GM08714 (cell line): ENCODE data around the gene OR10V1.

Experiments
- H3K4me3 ChIP-seq: fragments of 200-500 bp; sonication (Bioruptor generic); 2 replicates; pipeline ENCODE4 v1.5.1; 2014; ENCODE audit warnings: mild to moderate bottlenecking, low read length, inconsistent platforms
- ZNF274 ChIP-seq: IDR thresholded peaks from 2 replicates; pipeline ENCODE4 v1.6.1; 2012; ENCODE audit warnings: mild to moderate bottlenecking, low read depth, low read length

OR10V1 gene, protein sequence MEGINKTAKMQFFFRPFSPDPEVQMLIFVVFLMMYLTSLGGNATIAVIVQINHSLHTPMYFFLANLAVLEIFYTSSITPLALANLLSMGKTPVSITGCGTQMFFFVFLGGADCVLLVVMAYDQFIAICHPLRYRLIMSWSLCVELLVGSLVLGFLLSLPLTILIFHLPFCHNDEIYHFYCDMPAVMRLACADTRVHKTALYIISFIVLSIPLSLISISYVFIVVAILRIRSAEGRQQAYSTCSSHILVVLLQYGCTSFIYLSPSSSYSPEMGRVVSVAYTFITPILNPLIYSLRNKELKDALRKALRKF

DNA sequence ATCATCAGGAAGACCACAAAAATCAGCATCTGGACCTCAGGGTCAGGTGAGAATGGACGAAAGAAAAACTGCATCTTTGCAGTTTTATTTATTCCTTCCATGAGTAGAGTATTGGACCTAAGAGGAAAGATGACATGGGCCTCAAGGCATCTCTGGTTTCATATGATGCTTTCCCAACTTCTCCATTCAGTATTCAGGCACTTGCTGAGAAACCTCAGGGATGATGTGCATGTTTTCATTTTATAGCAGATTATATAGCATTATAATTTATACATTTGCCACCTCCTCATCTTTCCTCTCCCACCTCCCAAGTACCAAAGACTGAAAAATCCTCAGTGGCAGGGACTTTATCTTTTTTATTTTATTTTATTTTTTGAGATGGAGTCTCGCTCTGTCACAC lies at the start of gene OR10V1:
Gene OR10V1 (minus strand): TSS at position 101 of the 400 bp plus-strand sequence. CDS start 0 bp downstream, at position 101.
- TF ChIP-seq ZNF274, result no peak
- no peak within 1 kb of the TSS for H3K4me3 ChIP-seq

DNA sequence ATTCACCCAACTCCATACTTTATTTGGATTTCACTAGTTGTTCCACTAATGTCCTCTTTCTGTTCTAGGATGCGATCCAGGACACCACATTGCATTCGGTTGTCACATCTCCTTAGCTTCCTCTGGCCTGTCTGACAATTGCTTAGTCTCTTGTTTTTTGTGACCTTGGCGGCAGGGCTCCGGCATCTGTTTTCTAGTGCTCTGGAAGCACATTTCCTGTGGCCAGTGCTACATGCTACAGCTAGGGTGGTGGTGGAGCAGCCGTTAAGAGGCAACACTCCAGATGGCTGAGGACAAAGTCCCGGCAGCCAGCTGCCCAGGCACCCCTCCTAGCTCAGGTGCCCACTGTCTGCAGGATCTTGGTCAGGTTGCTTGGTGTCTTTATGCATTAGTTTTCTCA lies 48.3 kb upstream of the OR10V1 start:
- H3K4me3 ChIP-seq, result no peak overlapping the region
- TF ChIP-seq ZNF274, result no peak

DNA sequence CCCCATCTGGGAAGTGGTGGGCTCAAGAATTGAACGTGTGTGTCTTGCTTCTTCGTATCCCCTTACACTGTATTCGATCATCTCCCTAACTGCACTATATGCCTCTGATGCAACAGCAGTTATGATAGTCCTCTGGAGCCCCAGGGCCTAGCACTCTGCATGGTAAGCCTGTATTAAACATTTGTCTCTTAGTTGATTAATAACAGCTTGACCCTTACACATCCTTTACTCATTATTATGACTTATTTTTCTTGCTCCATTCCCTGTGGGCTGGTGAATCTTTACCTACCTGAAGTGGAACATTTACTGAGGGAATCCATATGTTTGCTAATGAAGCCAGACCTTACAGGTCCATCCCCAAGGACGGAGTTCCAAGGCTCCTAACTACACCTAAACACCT lies 47.1 kb upstream of the OR10V1 start:
- H3K4me3 ChIP-seq, result no peak overlapping the region
- no peak for TF ChIP-seq ZNF274

DNA sequence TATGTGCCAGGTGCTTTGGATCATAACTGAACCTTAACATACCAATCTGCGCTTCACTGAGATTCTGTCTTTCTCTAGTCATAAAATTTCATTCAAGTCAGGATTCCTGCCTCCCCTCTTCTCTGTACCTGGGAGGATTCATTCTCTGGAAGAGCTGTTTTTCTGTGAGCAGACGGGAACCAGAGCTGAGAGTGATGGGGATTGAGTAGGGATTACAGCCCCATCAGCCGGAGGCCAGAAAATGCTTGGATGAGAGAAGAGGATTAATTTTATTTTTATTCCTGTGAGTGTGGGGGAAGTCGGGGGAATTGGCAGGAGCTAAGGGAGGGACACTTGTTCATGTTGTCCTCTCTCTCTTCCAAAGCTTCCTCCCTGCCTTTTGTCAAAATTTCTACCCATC lies 46.3 kb upstream of the OR10V1 start:
- H3K4me3 ChIP-seq, result no peak overlapping the region
- TF ChIP-seq ZNF274, result no peak

DNA sequence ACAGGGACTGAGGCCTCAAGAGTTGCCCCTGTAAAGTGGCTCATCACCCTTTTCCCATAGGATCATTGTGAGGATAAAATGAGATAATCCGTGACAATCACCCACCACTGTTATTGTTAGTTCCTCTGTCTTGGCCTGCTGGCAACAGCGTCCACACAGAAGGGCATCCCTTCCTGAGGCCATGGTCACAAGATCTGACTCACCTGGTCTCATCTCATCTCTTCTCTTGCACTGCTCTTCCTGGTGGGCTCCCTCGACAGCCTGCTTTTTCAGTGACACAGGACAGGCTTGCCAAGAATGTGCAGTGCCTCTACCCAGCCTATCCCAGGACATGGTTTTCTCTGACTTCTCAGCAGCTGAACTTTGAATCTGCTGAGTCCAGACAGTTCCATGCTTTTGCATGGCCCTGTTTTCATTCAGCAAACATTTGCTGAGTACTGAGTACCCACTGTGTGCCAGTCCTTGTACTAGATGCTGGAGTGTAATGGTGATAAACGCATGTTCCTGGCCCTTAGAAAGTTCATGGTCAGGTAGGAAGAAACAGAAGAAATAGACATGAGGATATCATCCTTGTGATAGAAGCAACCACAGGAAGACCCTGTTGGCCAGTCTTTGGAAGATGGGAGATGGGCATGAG lies 44.9 kb upstream of the OR10V1 start:
- no peak overlapping the region for H3K4me3 ChIP-seq
- no peak for TF ChIP-seq ZNF274

DNA sequence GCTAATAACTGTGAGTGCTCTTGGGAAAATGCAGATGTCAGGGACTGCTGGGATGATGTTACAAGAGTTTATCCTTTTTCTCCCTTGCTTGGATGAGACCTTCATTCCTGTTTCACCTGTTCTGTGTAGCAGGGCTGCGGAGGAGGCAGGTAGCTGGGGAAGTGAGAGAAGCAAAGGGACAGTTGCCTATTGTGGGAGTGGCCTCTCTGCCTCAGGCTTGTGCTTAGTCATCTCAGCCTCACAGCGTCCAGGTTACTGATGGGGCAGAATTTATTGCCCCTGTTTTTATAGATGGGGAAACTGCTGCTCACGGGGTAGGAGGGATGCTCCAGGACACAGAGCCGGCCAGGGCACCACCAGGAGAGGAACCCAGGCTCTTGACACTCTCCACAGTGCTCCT lies 43.2 kb upstream of the OR10V1 start:
- no peak overlapping the region for H3K4me3 ChIP-seq
- no peak for TF ChIP-seq ZNF274

DNA sequence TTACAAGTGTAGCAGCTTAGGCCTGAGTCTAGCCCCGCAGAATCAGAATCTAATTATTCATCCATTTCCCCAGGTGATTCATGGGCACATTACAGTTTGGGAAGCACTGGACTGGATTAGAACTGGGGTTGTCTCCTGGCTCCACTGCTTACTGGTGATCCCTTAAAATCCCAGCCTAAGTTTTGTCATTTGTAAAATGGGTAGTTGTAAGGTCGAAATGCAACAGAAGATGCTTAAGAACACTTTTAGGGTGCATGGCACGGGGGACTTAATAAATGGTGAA lies 42.9 kb upstream of the OR10V1 start:
- no peak for TF ChIP-seq ZNF274
- no peak overlapping the region for H3K4me3 ChIP-seq

DNA sequence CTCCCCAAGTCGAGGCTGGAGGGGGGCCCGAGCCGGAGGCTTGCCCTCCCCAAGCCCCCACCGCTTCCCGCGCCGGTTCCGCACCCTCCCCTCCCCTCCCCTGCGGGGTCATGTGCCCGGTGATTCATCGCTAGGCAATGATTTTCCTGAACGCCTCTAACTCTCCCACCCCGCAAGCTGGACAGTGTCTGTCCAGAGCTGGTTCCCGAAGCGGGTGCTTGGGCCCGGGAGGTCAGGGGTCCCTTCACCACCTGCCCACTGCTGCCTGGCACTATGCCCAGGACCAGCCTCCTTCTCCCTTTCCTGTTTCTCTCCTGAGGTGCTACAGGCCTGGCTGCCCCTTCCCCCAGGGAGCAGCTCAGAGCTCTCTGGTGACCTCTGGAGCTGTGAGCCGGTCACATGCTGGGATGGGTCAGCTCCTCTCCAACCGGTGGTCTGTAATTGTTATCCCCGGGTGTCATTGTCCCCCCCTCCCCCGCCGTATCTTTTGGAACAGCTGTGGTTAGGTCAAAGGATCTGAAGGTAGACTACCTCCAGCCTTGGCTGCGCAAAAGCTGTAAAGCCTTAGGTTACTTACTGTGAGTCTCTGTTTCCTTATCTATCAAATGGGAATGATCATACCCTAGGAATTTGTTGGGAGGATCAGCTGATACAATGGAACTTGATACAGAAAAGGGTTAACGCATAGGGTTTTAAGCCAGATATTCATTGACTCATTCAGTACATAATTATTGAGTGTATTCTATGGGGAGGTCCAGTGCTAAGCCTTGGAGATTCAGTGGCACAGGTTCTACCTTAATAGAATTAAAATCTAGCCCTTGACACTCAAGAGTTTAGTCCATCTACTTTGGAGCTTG lies 42.3 kb upstream of the OR10V1 start:
- H3K4me3 ChIP-seq, result peak overlapping the region; percentile 60
- no peak for TF ChIP-seq ZNF274

DNA sequence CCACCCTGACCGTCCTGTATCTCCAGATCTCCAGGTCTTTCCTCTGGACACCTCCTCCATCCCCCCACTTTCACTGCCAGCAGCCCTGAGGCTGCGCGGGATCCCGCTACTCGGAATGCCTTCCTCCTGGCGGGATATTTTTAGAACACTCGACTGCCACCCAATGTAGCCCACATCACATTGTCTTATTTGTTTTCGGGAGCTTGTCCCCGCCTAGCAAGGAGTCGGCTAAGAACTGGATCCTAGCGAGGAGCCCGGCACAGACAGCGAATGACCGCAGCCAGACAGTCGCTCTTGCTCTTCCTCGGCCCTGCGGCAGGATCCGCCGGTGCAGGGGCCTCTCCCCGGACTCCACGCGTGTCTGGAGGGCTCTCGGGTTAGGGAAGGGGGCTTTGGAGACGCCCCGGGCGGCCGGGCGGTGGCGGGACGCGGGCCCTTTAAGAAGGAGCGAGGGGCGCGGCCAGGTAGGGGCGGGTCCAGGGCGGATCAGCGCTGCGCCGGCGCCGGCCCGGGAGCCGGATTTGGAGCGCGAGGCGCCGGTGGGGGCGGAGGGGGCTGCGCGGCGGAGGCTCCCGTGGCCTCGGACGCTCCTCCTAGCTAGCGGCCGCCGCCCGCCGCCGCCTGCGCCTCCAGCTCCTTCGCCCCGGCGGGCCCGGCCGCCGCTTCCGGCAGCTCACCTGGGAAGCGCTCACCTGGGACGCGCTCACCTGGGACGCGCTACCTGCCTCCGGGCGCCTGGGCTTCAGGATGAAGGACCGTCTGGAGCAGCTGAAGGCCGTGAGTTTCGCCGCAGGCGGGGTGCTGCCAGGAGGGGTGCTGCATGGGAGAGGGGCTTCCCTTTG lies 41.4 kb upstream of the OR10V1 start, which contains the start of gene STX3:
Gene STX3 (plus strand): TSS at position 518 of the 842 bp plus-strand sequence. CDS start 230 bp downstream, at position 748.
- no peak for TF ChIP-seq ZNF274

DNA sequence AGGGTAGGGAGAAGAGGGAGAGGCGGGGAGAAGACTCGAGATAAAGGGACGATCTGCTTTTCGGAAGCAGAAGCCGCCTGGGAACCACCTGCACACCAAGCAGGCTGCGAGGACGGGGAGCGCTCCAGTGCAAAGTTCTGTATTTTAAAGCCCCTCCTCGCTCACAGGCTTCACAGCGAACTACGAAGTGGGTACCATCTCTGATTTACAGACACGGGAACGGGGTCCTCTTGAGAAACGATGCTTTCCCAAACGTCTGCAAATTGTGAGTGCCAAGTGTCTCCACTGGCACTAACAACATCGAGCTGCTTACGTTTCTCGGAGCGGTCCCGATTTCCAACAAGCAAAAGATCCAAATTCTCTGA lies 40.8 kb upstream of the OR10V1 start:
- TF ChIP-seq ZNF274, result no peak
- H3K4me3 ChIP-seq, result peak overlapping the region; percentile 60

More for the DNA sequence above, 41.4 kb upstream of the OR10V1 start, which contains the start of gene STX3:
- H3K4me3 ChIP-seq, result peak within 1 kb of the TSS; percentile 60

DNA sequence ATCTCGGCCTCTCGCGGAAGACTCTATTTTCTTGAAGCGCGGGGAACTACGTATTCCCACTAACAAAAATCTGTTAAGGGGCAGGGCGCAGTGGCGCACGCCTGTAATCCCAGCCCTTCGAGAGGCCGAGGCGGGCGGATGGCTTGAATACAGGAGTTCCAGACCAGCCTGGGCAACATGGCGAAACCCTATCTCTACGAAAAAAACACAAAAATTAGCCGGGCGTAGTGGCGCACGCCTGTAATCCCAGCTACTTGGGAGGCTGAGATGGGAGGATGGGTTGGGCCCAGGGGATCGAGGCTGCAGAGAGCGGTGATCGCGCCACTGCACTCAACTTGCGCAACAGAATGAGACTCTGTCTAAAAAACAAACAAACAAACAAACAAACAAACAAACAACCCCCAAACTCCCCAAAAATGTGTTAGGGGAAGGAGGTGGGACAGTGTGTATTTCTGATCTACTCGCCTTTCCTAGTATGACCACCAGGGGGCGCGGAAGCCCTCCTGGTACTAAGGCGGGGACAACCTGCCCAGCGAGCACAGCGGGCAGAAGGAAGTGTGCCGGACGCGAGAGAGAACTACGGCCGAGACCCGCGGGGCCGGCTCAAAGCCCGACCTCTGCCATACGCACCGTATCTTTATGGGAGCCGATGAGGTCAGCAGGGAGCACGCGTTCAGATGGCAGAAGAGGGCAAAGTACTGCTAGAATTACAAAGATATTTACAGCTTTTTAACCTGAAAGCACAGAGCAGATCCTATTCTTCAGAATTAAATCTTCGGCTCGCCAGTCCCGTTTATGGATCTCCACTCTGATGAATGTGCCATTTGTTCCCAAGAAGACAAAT lies 40.2 kb upstream of the OR10V1 start:
- TF ChIP-seq ZNF274, result no peak
- H3K4me3 ChIP-seq, result peak overlapping the region; percentile 60; the same call in 1 of the 2 replicates

DNA sequence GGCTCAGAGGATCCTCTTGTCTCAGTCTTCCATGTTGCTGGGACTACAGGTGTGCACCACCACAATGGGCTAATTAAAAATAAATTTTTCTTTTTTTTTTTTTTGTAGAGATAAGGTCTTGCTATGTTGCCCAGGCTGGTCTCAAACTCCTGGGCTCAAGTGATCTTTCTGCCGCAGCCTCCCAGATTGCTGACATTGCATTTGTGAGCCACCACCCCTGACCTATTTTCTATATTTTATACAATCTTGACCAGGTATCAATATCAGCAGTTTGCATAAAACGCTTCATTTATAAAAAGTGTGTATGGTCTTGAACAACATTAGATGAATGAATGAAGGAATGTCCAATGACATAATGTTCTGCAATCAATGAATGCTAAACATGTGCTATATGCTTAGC lies 32.5 kb upstream of the OR10V1 start:
- H3K4me3 ChIP-seq, result no peak overlapping the region
- no peak for TF ChIP-seq ZNF274
